NCI-H187 (cell line): ENCODE results near the gene PTPRN2.

Experiments
- DNase-seq, 2 experiments: peaks; one replicate each; lab custom pipeline; 2025; lab: John Stamatoyannopoulos, UW

PTPRN2 gene

DNA sequence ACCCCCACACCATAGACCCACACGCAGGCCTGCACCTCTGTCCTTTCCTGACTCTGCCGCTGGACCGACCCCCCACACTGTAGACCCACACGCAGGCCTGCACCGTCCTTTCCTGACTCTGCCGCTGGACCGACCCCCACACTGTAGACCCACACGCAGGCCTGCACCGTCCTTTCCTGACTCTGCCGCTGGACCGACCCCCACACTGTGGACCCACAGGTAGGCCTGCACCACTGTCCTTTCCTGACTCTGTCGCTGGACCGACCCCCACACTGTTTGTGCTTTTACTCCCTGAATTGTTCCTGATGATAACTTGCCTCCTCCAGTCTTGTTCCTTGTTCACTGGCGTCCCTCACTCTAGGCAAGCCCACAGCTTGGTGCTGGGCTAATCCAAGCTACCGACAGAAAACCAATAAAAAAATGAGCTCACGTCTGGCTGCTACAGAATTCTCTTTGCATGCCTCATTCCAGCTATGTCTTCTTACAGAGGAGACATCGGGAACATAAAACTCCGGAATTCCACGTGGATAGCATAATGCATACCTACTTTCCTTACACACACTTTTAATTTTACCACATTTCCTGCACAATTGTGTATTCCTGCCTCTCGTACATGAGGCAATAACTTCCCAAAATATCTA is 494.3 kb downstream of the PTPRN2 start:
- no peak for DNase-seq

- no peak for DNase-seq
These were observed 500.4 kb downstream of the PTPRN2 start for GRCh38 chr7:158087196-158087595.

DNA sequence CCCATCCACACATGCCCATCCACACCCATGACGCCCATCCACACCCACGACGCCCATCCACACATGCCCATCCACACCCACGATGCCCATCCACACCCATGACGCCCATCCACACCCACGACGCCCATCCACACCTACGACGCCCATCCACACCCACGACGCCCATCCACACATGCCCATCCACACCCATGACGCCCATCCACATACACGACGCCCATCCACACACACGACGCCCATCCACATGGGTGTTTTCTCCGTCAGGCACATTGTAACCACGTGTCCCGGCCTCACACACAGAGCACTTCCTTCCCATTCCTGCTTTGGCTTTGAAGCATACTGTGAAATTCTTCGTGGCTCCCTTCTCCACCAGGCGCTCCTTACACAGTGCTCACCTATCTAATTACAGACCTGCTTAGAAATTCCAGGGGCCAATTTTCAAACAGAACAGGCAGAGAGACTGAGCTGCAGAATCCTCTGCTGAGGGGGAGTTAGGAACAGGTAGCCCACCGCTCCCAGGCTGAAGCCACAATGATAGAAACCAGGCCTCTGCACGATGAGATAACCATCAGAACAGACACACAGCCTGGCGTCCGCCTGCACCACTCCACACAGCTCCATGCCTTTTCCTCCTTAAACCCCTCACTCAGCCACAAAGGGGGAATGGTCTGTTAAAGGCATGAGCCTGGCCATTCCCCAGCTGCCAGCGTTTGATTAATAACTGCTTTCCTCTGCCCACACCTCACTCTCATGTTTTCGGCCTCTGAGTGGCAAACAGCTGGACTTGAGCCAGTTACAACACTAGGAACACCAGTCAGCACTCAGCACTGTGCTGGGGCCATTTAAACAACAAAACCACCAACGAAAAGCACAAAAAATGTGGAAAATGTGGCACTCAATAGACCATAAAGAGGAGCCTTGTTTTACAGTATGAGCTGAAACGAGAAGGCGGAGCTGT is 501.6 kb downstream of the PTPRN2 start:
- no peak for DNase-seq

- no peak for DNase-seq
These were observed 503.1 kb downstream of the PTPRN2 start for GRCh38 chr7:158084555-158084954.

DNA sequence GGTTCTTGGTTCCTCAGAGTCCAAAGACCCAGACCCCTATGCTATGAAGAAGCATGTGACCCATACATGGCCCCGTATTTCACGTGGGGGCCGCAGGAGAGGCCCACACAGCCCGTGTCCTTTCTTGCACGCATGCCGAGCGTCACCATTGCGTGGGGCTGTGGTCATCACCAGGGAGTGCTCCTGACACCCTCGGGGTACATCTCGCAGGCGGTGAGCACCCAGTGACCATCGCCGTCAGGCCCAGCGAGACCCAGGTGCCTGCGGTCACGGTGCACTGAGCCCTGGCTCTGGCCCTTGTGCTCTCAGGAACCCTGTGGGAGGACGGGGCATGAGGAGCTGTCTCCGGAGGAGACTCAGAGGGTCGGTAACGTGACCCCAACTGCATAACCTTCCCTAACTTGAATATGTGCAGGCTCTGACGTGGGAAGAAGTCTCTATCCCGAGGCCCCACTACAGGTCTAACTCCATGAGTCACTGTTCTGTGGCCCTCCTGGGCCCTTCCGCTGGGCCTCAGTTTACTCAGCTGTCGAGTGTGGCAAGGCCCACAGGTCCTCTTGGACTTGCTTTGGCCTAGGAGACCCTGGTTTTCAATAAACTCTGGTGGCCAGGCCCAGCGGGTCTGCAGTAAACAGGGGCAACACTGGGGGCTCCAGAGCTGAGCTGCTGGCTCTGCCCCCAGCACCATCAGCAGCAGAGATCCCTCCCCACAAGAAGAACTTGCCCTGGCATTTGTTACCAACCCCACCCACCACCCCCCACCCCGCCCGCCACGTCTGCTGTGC is 503.9 kb downstream of the PTPRN2 start:
- no peak for DNase-seq

DNA sequence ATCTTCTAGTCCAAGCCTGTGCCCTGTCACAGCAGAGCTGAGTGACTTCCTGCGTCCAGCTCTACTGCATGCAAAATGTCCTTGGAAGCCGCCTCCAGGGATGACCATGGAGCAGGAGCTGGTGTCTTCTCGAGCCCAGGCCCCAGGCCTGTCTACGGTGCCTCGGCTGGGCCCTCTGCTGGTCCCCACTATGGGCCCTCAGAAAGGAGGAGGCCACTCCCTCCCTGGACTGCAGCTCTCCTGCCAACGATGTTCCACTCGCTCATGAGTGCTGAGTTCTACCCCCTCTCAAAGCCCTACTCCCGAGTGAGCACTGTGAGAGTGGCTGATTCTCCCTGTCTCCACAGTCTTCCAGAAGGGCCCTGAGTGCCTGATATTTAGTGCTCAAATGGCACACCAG is 504.9 kb downstream of the PTPRN2 start:
- DNase-seq = no peak

DNA sequence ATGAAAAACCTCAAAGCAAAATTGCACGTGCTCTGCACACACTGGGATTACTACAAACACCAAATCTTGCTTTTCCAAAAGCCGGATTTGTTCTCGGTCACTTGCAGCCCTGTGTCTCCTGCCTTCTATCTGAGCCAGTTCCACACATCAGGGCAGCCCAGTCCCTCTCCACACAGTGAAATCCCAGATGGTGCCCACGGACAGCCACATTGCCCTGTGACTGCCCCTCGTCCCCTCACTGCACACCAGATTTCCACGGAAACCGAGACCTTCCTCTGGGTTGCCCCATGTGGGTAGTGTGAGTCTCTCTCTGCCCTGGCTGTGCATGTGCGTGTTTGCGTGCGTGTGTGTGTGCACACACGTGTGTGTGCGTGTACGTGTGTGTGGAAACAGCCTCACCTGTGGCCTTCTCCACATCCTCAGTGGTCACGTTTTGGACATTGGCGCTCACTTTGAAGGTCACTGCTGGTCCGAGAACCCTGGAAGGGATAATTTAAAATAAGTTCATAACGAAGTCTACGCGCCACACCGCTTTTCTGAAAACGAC is 506.7 kb downstream of the PTPRN2 start:
- DNase-seq = no peak

GRCh38 chr7:158077934-158078910 is 509.4 kb downstream of the PTPRN2 start:
- DNase-seq = peak; percentile 86

- DNase-seq = no peak
These were observed 510.3 kb downstream of the PTPRN2 start for GRCh38 chr7:158077151-158077840.

DNA sequence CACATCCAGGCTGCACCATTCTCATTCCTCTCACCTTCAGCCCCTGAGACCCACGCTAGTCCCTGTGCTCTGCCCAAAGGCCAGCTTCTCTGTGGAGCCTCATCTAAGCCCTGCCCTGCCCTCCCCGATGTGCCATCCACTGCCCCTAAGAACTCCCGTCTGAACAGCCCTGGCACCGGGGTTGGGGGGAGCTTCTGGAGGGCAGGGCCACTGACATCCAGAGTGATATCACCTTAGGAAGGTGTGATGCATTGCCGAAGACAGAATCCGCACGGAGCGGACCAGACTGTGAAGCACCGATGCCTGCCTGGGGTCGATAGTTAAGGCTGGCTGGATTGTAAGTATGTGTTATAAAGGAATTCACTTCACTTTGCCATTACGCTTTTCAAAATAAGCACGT is 511.0 kb downstream of the PTPRN2 start:
- DNase-seq = no peak

DNA sequence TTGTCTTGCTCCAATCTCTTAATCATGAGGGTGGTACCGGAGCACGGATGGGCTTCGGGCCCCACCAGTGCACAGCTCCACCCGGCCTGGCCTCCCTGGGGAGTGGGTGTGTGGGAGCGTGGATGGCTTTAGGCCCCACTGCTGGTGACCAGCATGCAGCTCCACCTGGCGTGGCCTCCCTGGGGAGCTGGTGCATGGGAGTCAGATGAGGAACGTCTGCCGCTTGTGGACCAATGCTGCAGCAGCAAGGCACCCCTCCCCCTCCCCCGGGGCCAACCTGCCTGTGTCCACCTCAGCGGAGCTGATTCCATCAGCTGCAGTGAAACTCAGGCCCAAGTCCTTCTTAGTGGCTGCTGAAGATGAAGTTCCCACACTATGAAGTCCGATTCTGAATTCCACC is 511.4 kb downstream of the PTPRN2 start:
- no peak for DNase-seq

DNA sequence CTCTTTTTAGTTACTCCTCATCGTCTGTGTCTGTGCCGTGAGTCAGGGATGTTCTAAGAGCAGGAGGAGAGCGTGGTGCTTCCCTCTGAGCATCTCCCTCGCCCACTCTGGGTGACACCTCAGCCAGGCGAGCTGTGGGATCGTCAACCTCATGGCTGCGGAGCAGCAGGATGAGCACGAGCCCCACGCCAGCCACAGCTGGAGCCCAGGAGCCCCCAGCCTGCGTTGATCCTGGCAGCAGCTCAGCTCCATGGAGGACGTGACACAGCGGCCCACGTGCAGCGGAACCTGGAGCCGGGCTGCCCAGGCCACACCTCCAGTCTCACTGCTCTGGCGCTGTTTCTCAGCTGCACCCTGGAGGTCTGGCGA is 512.0 kb downstream of the PTPRN2 start:
- DNase-seq = peak in 1 of 2 experiments; percentile 35

DNA sequence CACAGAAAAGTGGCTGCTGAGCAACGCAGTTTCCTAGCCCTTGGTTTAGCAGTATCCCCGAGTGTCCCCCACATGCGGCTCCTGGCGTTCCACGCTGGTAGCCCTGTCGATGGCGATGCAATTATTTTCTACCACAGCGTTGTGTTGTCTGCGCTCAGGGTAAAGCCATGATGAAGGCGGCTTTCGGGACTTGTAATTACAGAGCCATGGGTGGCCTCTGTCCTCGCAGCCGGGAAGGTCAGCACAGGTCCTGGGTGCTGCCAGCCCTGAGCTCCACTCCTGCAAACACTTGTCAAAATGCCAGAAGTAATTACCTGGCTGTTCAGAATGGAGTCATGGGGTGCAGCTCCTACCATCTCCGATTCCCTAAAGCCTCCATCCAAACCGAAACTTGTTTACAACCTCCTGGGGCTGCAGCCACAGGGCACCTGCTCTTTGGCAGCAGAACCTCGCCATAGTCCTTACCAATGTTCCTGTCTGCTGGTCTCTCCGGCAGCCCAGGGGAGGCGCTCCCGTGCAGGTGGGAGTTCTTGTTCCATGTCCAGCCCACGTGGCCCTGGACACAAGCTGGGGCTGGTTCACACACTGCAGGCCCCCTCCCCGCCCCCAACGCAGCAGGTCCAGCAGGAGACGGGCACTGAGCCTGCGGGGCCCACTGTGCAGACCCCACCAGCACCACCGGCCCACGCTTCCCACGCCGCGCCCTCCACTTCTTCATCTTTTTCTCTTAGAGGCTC is 512.6 kb downstream of the PTPRN2 start:
- DNase-seq = no peak

DNA sequence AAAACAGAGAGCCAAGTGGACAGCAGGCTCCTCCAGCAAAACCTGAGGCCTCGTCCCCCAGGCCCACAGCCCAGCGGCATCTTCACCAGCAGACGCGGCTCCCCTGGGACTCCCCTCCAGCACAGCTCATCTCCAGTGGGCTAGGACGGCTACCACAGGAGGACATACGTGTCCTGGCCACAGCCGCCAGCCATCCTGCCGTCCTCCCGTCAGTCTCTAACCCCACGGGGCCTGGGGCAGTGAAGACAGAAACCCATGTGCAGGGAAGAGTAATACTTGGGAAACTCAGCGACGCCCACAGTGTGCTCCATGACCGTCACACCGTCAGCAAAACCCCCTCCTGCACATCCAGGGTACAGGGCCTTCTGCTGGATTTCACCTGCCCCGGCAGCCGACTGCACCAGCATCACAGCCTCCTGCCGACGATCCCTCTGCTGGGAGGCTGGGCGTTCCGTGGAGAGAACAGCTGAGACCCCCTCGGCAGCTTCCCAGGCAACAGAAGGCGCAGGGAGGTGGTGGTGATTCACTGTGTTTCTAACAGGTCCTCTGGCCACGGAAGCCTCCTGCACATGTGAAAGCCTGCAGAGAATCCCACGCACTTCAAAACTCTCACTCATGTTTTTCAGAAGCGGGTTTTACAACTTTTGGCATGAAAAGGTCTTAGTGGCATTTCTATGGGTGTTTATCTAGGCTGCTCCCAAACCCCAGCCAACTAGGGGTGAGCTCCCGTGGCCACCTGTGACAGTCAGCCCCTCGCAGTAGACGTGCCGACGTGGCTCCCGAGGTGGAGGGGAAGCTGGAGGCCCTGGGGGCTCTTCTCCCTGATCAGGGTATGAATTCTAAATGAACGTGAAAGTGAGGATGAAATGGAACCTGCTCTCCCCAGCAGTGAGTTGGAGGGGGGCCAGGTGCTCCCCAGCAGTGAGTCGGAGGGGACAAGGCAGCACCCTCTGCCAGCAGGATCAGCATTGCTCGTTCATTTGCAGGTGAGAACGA is 513.5 kb downstream of the PTPRN2 start:
- no peak for DNase-seq

GRCh38 chr7:158072991-158073730 is 514.5 kb downstream of the PTPRN2 start:
- no peak for DNase-seq

GRCh38 chr7:158070222-158070920 is 517.3 kb downstream of the PTPRN2 start:
- DNase-seq = no peak

- DNase-seq = no peak
These were observed 518.8 kb downstream of the PTPRN2 start for GRCh38 chr7:158068853-158069252.
